HCT116 (cell line): Measurements from ENCODE around the gene PARP8. TPM values are rescaled to one million over a fixed set of nuclear protein-coding genes. Genes with fewer than 3 reads are reported as not detected.

Experiments used
- ATAC-seq: fragments of 200-7000 bp; cut with Tn5 transposase; 2 replicates; pipeline ENCODE4 v1.9.1; 2020; ENCODE audit warnings: mild to moderate bottlenecking, moderate library complexity
- BruUV-seq: library from RNA; stranded (reverse); fragments of 400-500 nt; replicated peaks from 2 replicates; lab custom pipeline; 2021; lab: Mats Ljungman, UMichigan
- CTCF ChIA-PET: fragments of 300-600 bp; sonication (Branson Sonifier 250); formaldehyde crosslinking; loops from one replicate; lab custom pipeline; 2021; ENCODE audit warnings: antibody characterized with exemption; lab: Charles Lee
- POLR2A ChIA-PET: fragments of 300-600, 350-600 bp; sonication (Branson Sonifier 250); formaldehyde crosslinking; loops from one replicate; lab custom pipeline; 2021; ENCODE audit warnings: antibody characterized with exemption; lab: Charles Lee
- RAD21 ChIA-PET, 2 experiments: fragments of 300-600 bp; sonication (Branson Sonifier 250); formaldehyde crosslinking; loops; one replicate each; lab custom pipeline; 2023; ENCODE audit warnings: low total read pairs in 2 of 2; ENCODE audit not compliant: uncharacterized antibody in 2 of 2, unreplicated experiment in 2 of 2, low non-redundant PET in 1 of 2; lab: Charles Lee
- DNase-seq: peaks from one replicate; pipeline ENCODE4 v3.0.0-alpha.2; 2010; ENCODE audit warnings: low read depth, low spot score
- H2AFZ ChIP-seq: fragments of 200-600 bp; shearing (Covaris generic), sonication (generic); 2 replicates; pipeline ENCODE4 v1.6.1; 2017; ENCODE audit warnings: low read depth, mixed run types, mixed read lengths, antibody characterized with exemption, low read length; ENCODE audit not compliant: poor library complexity, severe bottlenecking
- H3K27ac ChIP-seq: 2 replicates; pipeline ENCODE4 v1.5.1; 2012; ENCODE audit warnings: low read depth, low read length
- H3K27me3 ChIP-seq: fragments of 200-600 bp; sonication (generic); 2 replicates; pipeline ENCODE4 v1.6.1; 2016; ENCODE audit warnings: mixed run types, low read length, mixed read lengths; ENCODE audit not compliant: insufficient read depth
- H3K36me3 ChIP-seq, 2 experiments: fragments of 200-500 bp in 1 of 2; fragments of 200-600 bp in 1 of 2; sonication (Bioruptor generic) in 1 of 2; sonication (generic) in 1 of 2; 2 replicates each; pipeline versions ENCODE4 v1.5.1 to v1.6.1; 2014 to 2016; ENCODE audit warnings: low read length in 2 of 2, inconsistent platforms in 1 of 2, mixed read lengths in 1 of 2, mixed run types in 1 of 2; ENCODE audit not compliant: insufficient read depth in 2 of 2, control insufficient read depth in 1 of 2
- H3K4me1 ChIP-seq, 2 experiments: fragments of 200-600 bp in 1 of 2; sonication (generic) in 1 of 2; 2 replicates each; pipeline versions ENCODE4 v1.5.1 to v1.6.1; 2012 to 2017; ENCODE audit warnings: low read length in 2 of 2, inconsistent platforms in 1 of 2, mild to moderate bottlenecking in 1 of 2, mixed read lengths in 1 of 2, mixed run types in 1 of 2, moderate library complexity in 1 of 2; ENCODE audit not compliant: insufficient read depth in 2 of 2, control insufficient read depth in 1 of 2
- H3K4me2 ChIP-seq: fragments of 200-600 bp; sonication (generic); 2 replicates; pipeline ENCODE4 v1.6.1; 2017; ENCODE audit warnings: mixed run types, low read length, mixed read lengths
- H3K4me3 ChIP-seq, 2 experiments: fragments of 200-600 bp in 1 of 2; sonication (generic) in 1 of 2; replicated peaks in 1 of 2; 2 replicates each; pipeline ENCODE4 v1.5.1; 2011 to 2016; ENCODE audit warnings: low read length in 2 of 2, control low read depth in 1 of 2, low read depth in 1 of 2, mild to moderate bottlenecking in 1 of 2, mixed read lengths in 1 of 2, mixed run types in 1 of 2
- H3K79me2 ChIP-seq: fragments of 200-600 bp; sonication (generic); 2 replicates; pipeline ENCODE4 v1.6.1; 2017; ENCODE audit warnings: mild to moderate bottlenecking, mixed run types, low read length, moderate library complexity, mixed read lengths; ENCODE audit not compliant: insufficient read depth
- H3K9ac ChIP-seq: fragments of 200-600 bp; sonication (generic); 2 replicates; pipeline ENCODE4 v1.6.1; 2016; ENCODE audit warnings: low read length, mixed read lengths
- H3K9me2 ChIP-seq: fragments of 200-600 bp; sonication (generic), shearing (Covaris generic); 2 replicates; pipeline ENCODE4 v1.6.1; 2017; ENCODE audit warnings: mixed run types, mild to moderate bottlenecking, moderate library complexity; ENCODE audit not compliant: insufficient read depth
- H3K9me3 ChIP-seq, 2 experiments: fragments of 200-500 bp in 1 of 2; fragments of 200-600 bp in 1 of 2; sonication (Bioruptor generic) in 1 of 2; sonication (generic) in 1 of 2; 2 replicates each; pipeline ENCODE4 v1.6.1; 2014 to 2017; ENCODE audit warnings: low read length in 2 of 2, mixed read lengths in 2 of 2, inconsistent platforms in 1 of 2, low read depth in 1 of 2, mild to moderate bottlenecking in 1 of 2, mixed run types in 1 of 2, moderate library complexity in 1 of 2; ENCODE audit not compliant: control insufficient read depth in 1 of 2, insufficient read depth in 1 of 2
- H4K20me1 ChIP-seq: fragments of 200-600 bp; sonication (generic), shearing (Covaris generic); 2 replicates; pipeline ENCODE4 v1.6.1; 2017; ENCODE audit warnings: mixed run types, mild to moderate bottlenecking, moderate library complexity; ENCODE audit not compliant: insufficient read depth
- CBX3 ChIP-seq: IDR thresholded peaks from 2 replicates; pipeline ENCODE4 v1.6.1; 2012; ENCODE audit warnings: low read depth
- EGR1 ChIP-seq: IDR thresholded peaks from 2 replicates; pipeline ENCODE4 v1.6.1; 2012; ENCODE audit warnings: low read depth
- ELF1 ChIP-seq: IDR thresholded peaks from 2 replicates; pipeline ENCODE4 v1.6.1; 2012; ENCODE audit warnings: low read depth, borderline replicate concordance
- EZH2 ChIP-seq: fragments of 200-600 bp; sonication (generic); IDR thresholded peaks from 2 replicates; pipeline ENCODE4 v1.6.1; 2017; ENCODE audit warnings: antibody characterized with exemption, mixed run types
- EZH2phosphoT487 ChIP-seq: fragments of 200-600 bp; IDR thresholded peaks from 2 replicates; pipeline ENCODE4 v1.6.1; 2018; ENCODE audit warnings: antibody characterized with exemption, borderline replicate concordance
- FOSL1 ChIP-seq: IDR thresholded peaks from 2 replicates; pipeline ENCODE4 v1.6.1; 2012; ENCODE audit warnings: low read depth
- POLR2A ChIP-seq: IDR thresholded peaks from 2 replicates; pipeline ENCODE4 v1.7.0; 2011; ENCODE audit warnings: borderline replicate concordance; ENCODE audit not compliant: insufficient read depth, insufficient read length; ENCODE audit errors: extremely low read depth
- POLR2AphosphoS5 ChIP-seq: IDR thresholded peaks from 2 replicates; pipeline ENCODE4 v1.6.1; 2011; ENCODE audit warnings: mild to moderate bottlenecking, low read depth, low read length, moderate library complexity
- RAD21 ChIP-seq: IDR thresholded peaks from 2 replicates; pipeline ENCODE4 v1.6.1; 2012; ENCODE audit warnings: low read depth, mild to moderate bottlenecking
- SIN3A ChIP-seq: IDR thresholded peaks from 2 replicates; pipeline ENCODE4 v1.6.1; 2012; ENCODE audit warnings: low read depth
- SP1 ChIP-seq: IDR thresholded peaks from 2 replicates; pipeline ENCODE4 v1.6.1; 2012; ENCODE audit warnings: low read depth
- SRF ChIP-seq: IDR thresholded peaks from 2 replicates; pipeline ENCODE4 v1.6.1; 2012; ENCODE audit warnings: low read depth
- YY1 ChIP-seq: IDR thresholded peaks from 2 replicates; pipeline ENCODE4 v1.6.1; 2011; ENCODE audit warnings: low read length, low read depth, moderate library complexity, mild to moderate bottlenecking; ENCODE audit not compliant: insufficient replicate concordance; ENCODE audit errors: extremely low read depth
- ZNF274 ChIP-seq: fragments of 200-500 bp; sonication (Bioruptor generic); IDR thresholded peaks from 2 replicates; pipeline ENCODE4 v1.6.1; 2014; ENCODE audit warnings: mild to moderate bottlenecking, low read depth, low read length, inconsistent platforms
- intact Hi-C: fragments of 100-400 bp; cut with micrococcal nuclease; formaldehyde crosslinking; loops from 2 replicates; pipeline ENCODE4 v1.10.0; 2022
- total RNA-seq: library from RNA; stranded (reverse); gene quantifications from one replicate; pipeline ENCODE4 v1.2.1, GENCODE V29; 2021; ENCODE audit not compliant: unreplicated experiment
- TF ChIP-seq, protein P1 (sequence below), 3 experiments: fragments of 200-600 bp in 1 of 3; sonication (generic) in 1 of 3; IDR thresholded peaks in 2 of 3; conservative IDR thresholded peaks in 1 of 3; 2 replicates each; pipeline ENCODE4 v1.5.1; 2012 to 2017; ENCODE audit warnings: low read depth in 2 of 3, low read length in 2 of 3, antibody characterized with exemption in 1 of 3, borderline replicate concordance in 1 of 3, control low read depth in 1 of 3, mild to moderate bottlenecking in 1 of 3, mixed read lengths in 1 of 3, mixed run types in 1 of 3, moderate library complexity in 1 of 3; ENCODE audit not compliant: insufficient read depth in 1 of 3
- TF ChIP-seq, protein P2 (sequence below): IDR thresholded peaks from 2 replicates; pipeline ENCODE4 v1.6.1; 2012
- TF ChIP-seq, protein P3 (sequence below): IDR thresholded peaks from 2 replicates; pipeline ENCODE4 v1.6.1; 2012; ENCODE audit warnings: low read depth

PARP8 gene
- total RNA-seq, 1 experiment from 2014 or later, result 19.0 TPM

DNA sequence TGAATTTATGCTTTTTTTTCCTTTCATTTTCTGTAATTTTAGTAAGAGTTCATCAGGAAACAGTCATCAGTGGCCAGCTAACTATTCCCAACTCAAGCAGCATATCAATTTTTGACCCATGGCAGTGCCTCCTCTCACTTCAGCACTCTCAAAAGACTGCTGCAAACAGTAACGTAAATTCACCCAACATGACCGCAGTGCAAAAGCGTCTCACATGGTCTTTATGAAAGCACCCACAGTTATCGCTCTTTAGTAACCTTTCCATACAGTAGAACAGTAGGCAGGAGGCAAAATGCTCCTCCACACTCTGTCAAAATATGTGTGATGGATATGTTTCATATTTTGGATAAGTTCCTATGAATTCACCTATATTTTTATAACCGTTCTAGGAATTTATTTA is 48.6 kb downstream of the PARP8 start:
- no peaks in the 10 kb centered on the region for H4K20me1 ChIP-seq
- no peaks in the 10 kb centered on the region for H3K9me2 ChIP-seq
- intact Hi-C loops, result no loop called here
- H3K36me3 ChIP-seq, result no peaks in the 10 kb centered on the region
- H3K79me2 ChIP-seq, result no peaks in the 10 kb centered on the region
- CTCF ChIA-PET, result no interaction called here
- no peak overlapping the region for H3K4me2 ChIP-seq
- no peak overlapping the region for H3K27ac ChIP-seq
- no peak for ATAC-seq
- POLR2A ChIA-PET, result no interaction called here
- H3K27me3 ChIP-seq, result no peaks in the 10 kb centered on the region
- no peaks in the 10 kb centered on the region for H3K4me1 ChIP-seq
- RAD21 ChIA-PET, result no interaction called here
- no peak overlapping the region for H3K4me3 ChIP-seq
- no TSS peak for BruUV-seq
- no peak overlapping the region for H2AFZ ChIP-seq
- H3K9ac ChIP-seq, result no peak overlapping the region
- no peaks in the 10 kb centered on the region for H3K9me3 ChIP-seq
- no peak for TF ChIP-seq POLR2AphosphoS5
- no peak for TF ChIP-seq RAD21
- no peak for TF ChIP-seq SP1
- no peak for TF ChIP-seq CBX3
- TF ChIP-seq YY1, result no peak
- TF ChIP-seq ZNF274, result no peak
- TF ChIP-seq, protein P1, sequence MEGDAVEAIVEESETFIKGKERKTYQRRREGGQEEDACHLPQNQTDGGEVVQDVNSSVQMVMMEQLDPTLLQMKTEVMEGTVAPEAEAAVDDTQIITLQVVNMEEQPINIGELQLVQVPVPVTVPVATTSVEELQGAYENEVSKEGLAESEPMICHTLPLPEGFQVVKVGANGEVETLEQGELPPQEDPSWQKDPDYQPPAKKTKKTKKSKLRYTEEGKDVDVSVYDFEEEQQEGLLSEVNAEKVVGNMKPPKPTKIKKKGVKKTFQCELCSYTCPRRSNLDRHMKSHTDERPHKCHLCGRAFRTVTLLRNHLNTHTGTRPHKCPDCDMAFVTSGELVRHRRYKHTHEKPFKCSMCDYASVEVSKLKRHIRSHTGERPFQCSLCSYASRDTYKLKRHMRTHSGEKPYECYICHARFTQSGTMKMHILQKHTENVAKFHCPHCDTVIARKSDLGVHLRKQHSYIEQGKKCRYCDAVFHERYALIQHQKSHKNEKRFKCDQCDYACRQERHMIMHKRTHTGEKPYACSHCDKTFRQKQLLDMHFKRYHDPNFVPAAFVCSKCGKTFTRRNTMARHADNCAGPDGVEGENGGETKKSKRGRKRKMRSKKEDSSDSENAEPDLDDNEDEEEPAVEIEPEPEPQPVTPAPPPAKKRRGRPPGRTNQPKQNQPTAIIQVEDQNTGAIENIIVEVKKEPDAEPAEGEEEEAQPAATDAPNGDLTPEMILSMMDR (IDR thresholded peaks at IDR 0.05 in 2 of 3, conservative IDR thresholded peaks at IDR 0.05 in 1 of 3; ENCODE audit: borderline replicate concordance in 1 of 3, insufficient read depth in 1 of 3, low read depth in 2 of 3, low read length in 2 of 3), result no peak
- TF ChIP-seq, protein P2, sequence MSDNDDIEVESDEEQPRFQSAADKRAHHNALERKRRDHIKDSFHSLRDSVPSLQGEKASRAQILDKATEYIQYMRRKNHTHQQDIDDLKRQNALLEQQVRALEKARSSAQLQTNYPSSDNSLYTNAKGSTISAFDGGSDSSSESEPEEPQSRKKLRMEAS, result no peak
- no peak for TF ChIP-seq SIN3A
- TF ChIP-seq EZH2, result no peak
- TF ChIP-seq ELF1, result no peak
- TF ChIP-seq EZH2phosphoT487, result no peak
- no peak for TF ChIP-seq EGR1
- TF ChIP-seq POLR2A, result no peak
- no peak for TF ChIP-seq FOSL1
- no peak for TF ChIP-seq SRF
- TF ChIP-seq, protein P3, sequence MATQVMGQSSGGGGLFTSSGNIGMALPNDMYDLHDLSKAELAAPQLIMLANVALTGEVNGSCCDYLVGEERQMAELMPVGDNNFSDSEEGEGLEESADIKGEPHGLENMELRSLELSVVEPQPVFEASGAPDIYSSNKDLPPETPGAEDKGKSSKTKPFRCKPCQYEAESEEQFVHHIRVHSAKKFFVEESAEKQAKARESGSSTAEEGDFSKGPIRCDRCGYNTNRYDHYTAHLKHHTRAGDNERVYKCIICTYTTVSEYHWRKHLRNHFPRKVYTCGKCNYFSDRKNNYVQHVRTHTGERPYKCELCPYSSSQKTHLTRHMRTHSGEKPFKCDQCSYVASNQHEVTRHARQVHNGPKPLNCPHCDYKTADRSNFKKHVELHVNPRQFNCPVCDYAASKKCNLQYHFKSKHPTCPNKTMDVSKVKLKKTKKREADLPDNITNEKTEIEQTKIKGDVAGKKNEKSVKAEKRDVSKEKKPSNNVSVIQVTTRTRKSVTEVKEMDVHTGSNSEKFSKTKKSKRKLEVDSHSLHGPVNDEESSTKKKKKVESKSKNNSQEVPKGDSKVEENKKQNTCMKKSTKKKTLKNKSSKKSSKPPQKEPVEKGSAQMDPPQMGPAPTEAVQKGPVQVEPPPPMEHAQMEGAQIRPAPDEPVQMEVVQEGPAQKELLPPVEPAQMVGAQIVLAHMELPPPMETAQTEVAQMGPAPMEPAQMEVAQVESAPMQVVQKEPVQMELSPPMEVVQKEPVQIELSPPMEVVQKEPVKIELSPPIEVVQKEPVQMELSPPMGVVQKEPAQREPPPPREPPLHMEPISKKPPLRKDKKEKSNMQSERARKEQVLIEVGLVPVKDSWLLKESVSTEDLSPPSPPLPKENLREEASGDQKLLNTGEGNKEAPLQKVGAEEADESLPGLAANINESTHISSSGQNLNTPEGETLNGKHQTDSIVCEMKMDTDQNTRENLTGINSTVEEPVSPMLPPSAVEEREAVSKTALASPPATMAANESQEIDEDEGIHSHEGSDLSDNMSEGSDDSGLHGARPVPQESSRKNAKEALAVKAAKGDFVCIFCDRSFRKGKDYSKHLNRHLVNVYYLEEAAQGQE, result no peak
- TF ChIP-seq, all 23 proteins: peak for 0
- no peak for DNase-seq
